Stimulated activated CD4-positive, alpha-beta T cell treated with anti-CD3 and anti-CD28 coated beads, Interleukin-1b, Interleukin-23, amount 100 ng/mL, for 24 hours (primary cell): Measurements from ENCODE around the gene EGLN1.

Source experiments
- DNase-seq, 4 experiments: peaks; one replicate each; pipeline ENCODE4 v3.0.0-alpha.2; 2020; ENCODE audit warnings: low read depth in 4 of 4, low spot score in 1 of 4

EGLN1 gene

GRCh38 chr1:231334079-231334666 lies 87.9 kb downstream of the EGLN1 start:
- DNase-seq, result no peak

- DNase-seq, result no peak
Observed at GRCh38 chr1:231332761-231333160, 89.3 kb downstream of the EGLN1 start.

GRCh38 chr1:231329483-231329882 lies 92.6 kb downstream of the EGLN1 start:
- DNase-seq, result no peak

GRCh38 chr1:231327617-231328016 lies 94.5 kb downstream of the EGLN1 start:
- DNase-seq, result no peak

- DNase-seq, result no peak
Observed at GRCh38 chr1:231326248-231326647, 95.8 kb downstream of the EGLN1 start.

GRCh38 chr1:231324660-231325059 lies 97.4 kb downstream of the EGLN1 start:
- no peak for DNase-seq

- no peak for DNase-seq
Observed at GRCh38 chr1:231322880-231323530, 99.1 kb downstream of the EGLN1 start.

- no peak for DNase-seq
Observed at GRCh38 chr1:231319080-231319479, 103.0 kb downstream of the EGLN1 start.

GRCh38 chr1:231318568-231318967 lies 103.5 kb downstream of the EGLN1 start:
- no peak for DNase-seq

GRCh38 chr1:231318015-231318355 lies 104.1 kb downstream of the EGLN1 start:
- no peak for DNase-seq

- DNase-seq, result no peak
Observed at GRCh38 chr1:231317306-231318014, 104.6 kb downstream of the EGLN1 start.

GRCh38 chr1:231315887-231316286 lies 106.2 kb downstream of the EGLN1 start:
- DNase-seq, result peak in 2 of 4 experiments; percentile 7 to 28
